ENCODE results near the gene CCDC188. TPM values are rescaled to one million over a fixed set of nuclear protein-coding genes. Genes with fewer than 3 reads are reported as not detected.

CCDC188 gene
- total RNA-seq, 1 experiment from 2014 or later: not detected

DNA sequence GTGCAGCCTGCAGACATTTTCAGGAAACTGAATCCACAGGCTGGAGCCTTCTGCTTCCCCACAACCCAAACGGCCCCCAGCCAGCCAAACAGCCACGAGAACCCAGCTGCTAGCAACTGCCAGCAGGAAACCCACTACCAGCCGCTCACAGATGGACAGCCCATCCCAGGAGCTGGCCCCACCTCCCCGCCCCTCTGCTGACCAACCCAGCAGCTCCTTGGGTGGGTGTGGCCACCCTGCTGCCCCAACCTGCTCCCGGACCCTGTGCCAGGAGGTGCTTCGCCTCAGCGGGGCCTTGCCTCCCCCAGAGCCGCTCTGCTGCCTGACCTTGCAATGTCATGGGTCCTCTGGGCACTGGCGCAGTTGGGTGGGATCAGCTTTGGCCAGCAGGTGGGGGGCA is 8.2 kb upstream of the CCDC188 start:
- H3K4me3 Mint-ChIP-seq (ENCODE audit: low read depth, unreplicated experiment): no peak overlapping the region
- DNase-seq: no peak
- no TSS peak for BruUV-seq (replicated peaks)
- H3K9me3 Mint-ChIP-seq (ENCODE audit: low read depth, unreplicated experiment): peaks cover 2% of the 10 kb centered on the region
- intact Hi-C loops (cut with micrococcal nuclease; ENCODE audit: unreplicated experiment): loop anchor here (5.0 kb wide), 1 partner anchor 78 kb away; no protein-coding TSS in a partner anchor
- peaks cover 57% of the 10 kb centered on the region for H3K27me3 Mint-ChIP-seq (ENCODE audit: unreplicated experiment)
- no peaks in the 10 kb centered on the region for H3K4me1 Mint-ChIP-seq (ENCODE audit: low read depth, unreplicated experiment)
- no peak overlapping the region for H3K27ac Mint-ChIP-seq (ENCODE audit: unreplicated experiment)
- no peak for TF ChIP-seq CTCF (IDR thresholded peaks at IDR 0.05; ENCODE audit: unreplicated experiment)
- peaks cover 8% of the 10 kb centered on the region for H3K36me3 Mint-ChIP-seq (ENCODE audit: insufficient read depth, unreplicated experiment)
- CTCF ChIA-PET: interaction anchor here (0.7 to 1.2 kb wide), 2 partner anchors 80 to 137 kb away, joined by 3 to 4 read pairs; no protein-coding TSS in a partner anchor

- Mint-ChIP-seq H3K27ac (ENCODE audit: unreplicated experiment) (no peak overlapping the region), H3K4me1 (ENCODE audit: low read depth, unreplicated experiment) (no peaks in the 10 kb centered on the region), H3K27me3 (ENCODE audit: unreplicated experiment) (peaks cover 58% of the 10 kb centered on the region), H3K36me3 (ENCODE audit: insufficient read depth, unreplicated experiment) (peaks cover 13% of the 10 kb centered on the region), H3K9me3 (ENCODE audit: low read depth, unreplicated experiment) (no peaks in the 10 kb centered on the region), H3K4me3 (ENCODE audit: low read depth, unreplicated experiment) (no peak overlapping the region)
- no peak for TF ChIP-seq CTCF (IDR thresholded peaks at IDR 0.05; ENCODE audit: unreplicated experiment)
- CTCF ChIA-PET: interaction anchor here (1.2 kb wide), 1 partner anchor 80 kb away, joined by 3 read pairs; no protein-coding TSS in a partner anchor
- intact Hi-C loops (cut with micrococcal nuclease; ENCODE audit: unreplicated experiment): loop anchor here (5.0 kb wide), 1 partner anchor 79 kb away; no protein-coding TSS in a partner anchor
- no TSS peak for BruUV-seq (replicated peaks)
- DNase-seq: no peak
Measured at GRCh38 chr22:20158391-20159036, 7.7 kb upstream of the CCDC188 start.

GRCh38 chr22:20157430-20158183 is 6.8 kb upstream of the CCDC188 start:
- DNase-seq: no peak
- Mint-ChIP-seq H3K4me3 (ENCODE audit: low read depth, unreplicated experiment) (no peak overlapping the region), H3K9me3 (ENCODE audit: low read depth, unreplicated experiment) (no peaks in the 10 kb centered on the region), H3K4me1 (ENCODE audit: low read depth, unreplicated experiment) (no peaks in the 10 kb centered on the region), H3K27ac (ENCODE audit: unreplicated experiment) (no peak overlapping the region), H3K27me3 (ENCODE audit: unreplicated experiment) (peaks cover 64% of the 10 kb centered on the region), H3K36me3 (ENCODE audit: insufficient read depth, unreplicated experiment) (peaks cover 13% of the 10 kb centered on the region)
- intact Hi-C loops (cut with micrococcal nuclease; ENCODE audit: unreplicated experiment): loop anchor here (5.0 kb wide), 1 partner anchor 80 kb away; no protein-coding TSS in a partner anchor
- TF ChIP-seq CTCF (IDR thresholded peaks at IDR 0.05; ENCODE audit: unreplicated experiment): no peak
- no TSS peak for BruUV-seq (replicated peaks)
- CTCF ChIA-PET: interaction anchor here (0.7 to 1.9 kb wide), 9 partner anchors 10 to 162 kb away, joined by 3 to 16 read pairs (median 3); partner anchors contain the start of gene DGCR6L

DNA sequence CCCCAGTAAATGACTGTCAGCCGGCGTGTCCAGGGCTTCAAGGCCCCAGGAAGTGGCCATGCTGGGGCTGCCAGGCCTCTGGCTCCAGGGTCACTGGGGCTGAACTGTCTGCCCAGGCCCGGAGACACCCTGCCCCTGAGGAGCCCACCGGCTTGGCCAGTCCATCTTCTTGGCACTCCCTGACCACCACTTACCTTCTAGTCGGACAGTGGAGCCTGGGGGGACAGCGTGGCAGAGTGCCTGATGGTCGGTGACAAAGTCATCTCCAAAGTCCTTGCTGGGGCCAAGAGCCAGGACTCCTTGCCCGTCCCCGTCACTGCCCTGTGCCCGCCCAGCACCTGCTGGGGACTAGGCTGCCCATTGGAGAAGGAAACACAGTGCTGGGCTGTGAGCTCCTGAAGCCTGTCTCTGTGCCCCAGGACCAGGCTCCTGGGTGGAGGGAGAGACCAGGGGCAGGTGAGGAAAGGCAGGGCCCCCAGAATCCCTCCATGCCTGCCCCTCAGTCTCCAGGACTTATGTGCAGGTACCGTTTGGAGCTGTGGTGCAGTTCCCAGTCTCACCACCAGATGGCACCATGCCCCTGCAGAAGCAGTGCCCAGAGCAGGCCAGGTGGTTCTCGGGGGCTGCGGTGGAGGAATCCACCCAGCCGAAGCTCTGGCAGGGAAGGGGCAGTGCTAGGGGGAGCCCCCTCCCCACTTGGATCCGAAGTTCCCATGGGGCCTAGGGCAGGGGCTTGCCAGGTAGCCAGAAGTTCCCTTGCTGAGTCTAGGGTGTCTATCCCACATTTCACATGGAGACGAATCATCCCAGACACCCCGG is 6.0 kb upstream of the CCDC188 start:
- peak; percentile 90 for DNase-seq
- intact Hi-C loops (cut with micrococcal nuclease; ENCODE audit: unreplicated experiment): loop anchor here (5.0 kb wide), 1 partner anchor 80 kb away; no protein-coding TSS in a partner anchor
- H3K4me1 Mint-ChIP-seq (ENCODE audit: low read depth, unreplicated experiment): no peaks in the 10 kb centered on the region
- BruUV-seq (replicated peaks): no TSS peak
- H3K27ac Mint-ChIP-seq (ENCODE audit: unreplicated experiment): no peak overlapping the region
- H3K4me3 Mint-ChIP-seq (ENCODE audit: low read depth, unreplicated experiment): no peak overlapping the region
- CTCF ChIA-PET: interaction anchor here (0.6 to 1.9 kb wide), 10 partner anchors 9 to 163 kb away, joined by 3 to 16 read pairs (median 4); partner anchors contain the start of gene DGCR6L
- peak; percentile 99 for TF ChIP-seq CTCF (IDR thresholded peaks at IDR 0.05; ENCODE audit: unreplicated experiment)
- peaks cover 64% of the 10 kb centered on the region for H3K27me3 Mint-ChIP-seq (ENCODE audit: unreplicated experiment)
- no peaks in the 10 kb centered on the region for H3K9me3 Mint-ChIP-seq (ENCODE audit: low read depth, unreplicated experiment)
- peaks cover 18% of the 10 kb centered on the region for H3K36me3 Mint-ChIP-seq (ENCODE audit: insufficient read depth, unreplicated experiment)
